ENCODE results near the gene CUBN. TPM values are rescaled to one million over a fixed set of nuclear protein-coding genes. Genes with fewer than 3 reads are reported as not detected.
A peak's percentile ranks its signal among the peaks of the same experiment; 100 is the strongest.

Gene CUBN
- total RNA-seq, 1 donor from 2014 or later: 0.30 TPM

- Mint-ChIP-seq H3K4me1 (ENCODE audit: low read depth) (peaks cover 22% of the 10 kb centered on the region), H3K4me3 (ENCODE audit: low read depth) (no peak overlapping the region), H3K27me3 (ENCODE audit: low read depth) (peaks cover 14% of the 10 kb centered on the region), H3K9me3 (peaks cover 25% of the 10 kb centered on the region), H3K36me3 (ENCODE audit: low read depth) (peaks cover 17% of the 10 kb centered on the region), H3K27ac (no peak overlapping the region)
- no peak for DNase-seq (ENCODE audit: low spot score)
- intact Hi-C loops (cut with micrococcal nuclease): no loop called here
These were observed 309.6 kb downstream of the CUBN start for GRCh38 chr10:16820018-16820417.

- Mint-ChIP-seq H3K4me1 (ENCODE audit: low read depth) (peaks cover 25% of the 10 kb centered on the region), H3K27ac (no peak overlapping the region), H3K36me3 (ENCODE audit: low read depth) (peaks cover 21% of the 10 kb centered on the region), H3K9me3 (peaks cover 25% of the 10 kb centered on the region), H3K4me3 (ENCODE audit: low read depth) (peak overlapping the region; percentile 24), H3K27me3 (ENCODE audit: low read depth) (peaks cover 10% of the 10 kb centered on the region)
- no peak for DNase-seq (ENCODE audit: low spot score)
- intact Hi-C loops (cut with micrococcal nuclease): loop anchor here (5.0 to 10.0 kb wide), 2 partner anchors 917 to 1835 kb away; partner anchors contain the start of genes ARL5B and NSUN6
These were observed 310.2 kb downstream of the CUBN start for GRCh38 chr10:16819436-16819835.

GRCh38 chr10:16819026-16819425, 310.6 kb downstream of the CUBN start:
- peak overlapping the region; percentile 24 for H3K4me3 Mint-ChIP-seq (ENCODE audit: low read depth)
- H3K27ac Mint-ChIP-seq: no peak overlapping the region
- DNase-seq (ENCODE audit: low spot score): no peak
- peaks cover 25% of the 10 kb centered on the region for H3K9me3 Mint-ChIP-seq
- peaks cover 21% of the 10 kb centered on the region for H3K36me3 Mint-ChIP-seq (ENCODE audit: low read depth)
- peaks cover 25% of the 10 kb centered on the region for H3K4me1 Mint-ChIP-seq (ENCODE audit: low read depth)
- peaks cover 10% of the 10 kb centered on the region for H3K27me3 Mint-ChIP-seq (ENCODE audit: low read depth)
- intact Hi-C loops (cut with micrococcal nuclease): loop anchor here (5.0 to 10.0 kb wide), 2 partner anchors 917 to 1836 kb away; partner anchors contain the start of genes ARL5B and NSUN6

- H3K27me3 Mint-ChIP-seq (ENCODE audit: low read depth): peaks cover 10% of the 10 kb centered on the region
These were observed 312.2 kb downstream of the CUBN start, which contains the start of gene RSU1 for GRCh38 chr10:16817125-16818019. Gene RSU1, minus strand, starts transcription at chr10:16817424. Its CDS starts 343 bp downstream, at chr10:16817081.

GRCh38 chr10:16816830-16817124, 312.8 kb downstream of the CUBN start:
- H3K27me3 Mint-ChIP-seq (ENCODE audit: low read depth): peaks cover 10% of the 10 kb centered on the region
- peaks cover 20% of the 10 kb centered on the region for H3K36me3 Mint-ChIP-seq (ENCODE audit: low read depth)
- DNase-seq (ENCODE audit: low spot score): no peak
- intact Hi-C loops (cut with micrococcal nuclease): loop anchor here (1.0 to 10.0 kb wide), 9 partner anchors 37 to 1838 kb away; partner anchors contain the start of genes ARL5B, MINDY3, NSUN6 and STAM
- H3K9me3 Mint-ChIP-seq: peaks cover 9% of the 10 kb centered on the region
- peak overlapping the region; percentile 79 for H3K27ac Mint-ChIP-seq
- H3K4me1 Mint-ChIP-seq (ENCODE audit: low read depth): peaks cover 29% of the 10 kb centered on the region
- peak overlapping the region; percentile 93 for H3K4me3 Mint-ChIP-seq (ENCODE audit: low read depth)

More at GRCh38 chr10:16817125-16818019, 312.2 kb downstream of the CUBN start, which contains the start of gene RSU1:
- Mint-ChIP-seq H3K9me3 (peaks cover 15% of the 10 kb centered on the region), H3K36me3 (ENCODE audit: low read depth) (peaks cover 23% of the 10 kb centered on the region), H3K4me1 (ENCODE audit: low read depth) (peaks cover 27% of the 10 kb centered on the region), H3K27ac (peak within 1 kb of the TSS; percentile 79), H3K4me3 (ENCODE audit: low read depth) (peak within 1 kb of the TSS; percentile 93)
- peak; percentile 100 for DNase-seq (ENCODE audit: low spot score)
- intact Hi-C loops (cut with micrococcal nuclease): loop anchor here (1.0 to 10.0 kb wide), 9 partner anchors 38 to 1837 kb away; partner anchors contain the start of genes ARL5B, MINDY3, NSUN6 and STAM

GRCh38 chr10:16816171-16816570, 313.4 kb downstream of the CUBN start:
- H3K9me3 Mint-ChIP-seq: peaks cover 5% of the 10 kb centered on the region
- intact Hi-C loops (cut with micrococcal nuclease): loop anchor here (5.0 to 10.0 kb wide), 2 partner anchors 914 to 1839 kb away; partner anchors contain the start of genes ARL5B and NSUN6

GRCh38 chr10:16814012-16814411, 315.6 kb downstream of the CUBN start:
- Mint-ChIP-seq H3K27me3 (ENCODE audit: low read depth) (no peaks in the 10 kb centered on the region), H3K9me3 (no peaks in the 10 kb centered on the region), H3K4me1 (ENCODE audit: low read depth) (peaks cover 31% of the 10 kb centered on the region), H3K4me3 (ENCODE audit: low read depth) (no peak overlapping the region), H3K27ac (no peak overlapping the region), H3K36me3 (ENCODE audit: low read depth) (peaks cover 21% of the 10 kb centered on the region)
- DNase-seq (ENCODE audit: low spot score): no peak
- intact Hi-C loops (cut with micrococcal nuclease): loop anchor here (10.0 kb wide), 1 partner anchor 1841 kb away; the partner anchor contains the start of genes ARL5B and NSUN6

More at GRCh38 chr10:16816171-16816570, 313.4 kb downstream of the CUBN start:
- DNase-seq (ENCODE audit: low spot score): no peak
- Mint-ChIP-seq H3K27me3 (ENCODE audit: low read depth) (peaks cover 10% of the 10 kb centered on the region), H3K4me1 (ENCODE audit: low read depth) (peaks cover 32% of the 10 kb centered on the region), H3K36me3 (ENCODE audit: low read depth) (peaks cover 21% of the 10 kb centered on the region), H3K4me3 (ENCODE audit: low read depth) (peak overlapping the region; percentile 93), H3K27ac (peak overlapping the region; percentile 32)

GRCh38 chr10:16812676-16813075, 316.9 kb downstream of the CUBN start:
- no peak for DNase-seq (ENCODE audit: low spot score)
- Mint-ChIP-seq H3K4me1 (ENCODE audit: low read depth) (peaks cover 26% of the 10 kb centered on the region), H3K27me3 (ENCODE audit: low read depth) (no peaks in the 10 kb centered on the region), H3K4me3 (ENCODE audit: low read depth) (no peak overlapping the region), H3K27ac (no peak overlapping the region), H3K9me3 (no peaks in the 10 kb centered on the region), H3K36me3 (ENCODE audit: low read depth) (peaks cover 21% of the 10 kb centered on the region)
- intact Hi-C loops (cut with micrococcal nuclease): loop anchor here (10.0 kb wide), 1 partner anchor 1842 kb away; the partner anchor contains the start of genes ARL5B and NSUN6

- intact Hi-C loops (cut with micrococcal nuclease): loop anchor here (10.0 kb wide), 1 partner anchor 1843 kb away; the partner anchor contains the start of genes ARL5B and NSUN6
These were observed 317.8 kb downstream of the CUBN start for GRCh38 chr10:16811765-16812164.

GRCh38 chr10:16811292-16811691, 318.3 kb downstream of the CUBN start:
- H3K36me3 Mint-ChIP-seq (ENCODE audit: low read depth): peaks cover 18% of the 10 kb centered on the region
- intact Hi-C loops (cut with micrococcal nuclease): loop anchor here (10.0 kb wide), 1 partner anchor 1844 kb away; the partner anchor contains the start of genes ARL5B and NSUN6
- H3K4me1 Mint-ChIP-seq (ENCODE audit: low read depth): peaks cover 22% of the 10 kb centered on the region
- no peak for DNase-seq (ENCODE audit: low spot score)
- H3K9me3 Mint-ChIP-seq: no peaks in the 10 kb centered on the region
- no peaks in the 10 kb centered on the region for H3K27me3 Mint-ChIP-seq (ENCODE audit: low read depth)
- H3K4me3 Mint-ChIP-seq (ENCODE audit: low read depth): no peak overlapping the region
- H3K27ac Mint-ChIP-seq: no peak overlapping the region

More at GRCh38 chr10:16811765-16812164, 317.8 kb downstream of the CUBN start:
- no peaks in the 10 kb centered on the region for H3K9me3 Mint-ChIP-seq
- H3K36me3 Mint-ChIP-seq (ENCODE audit: low read depth): peaks cover 18% of the 10 kb centered on the region
- no peak overlapping the region for H3K27ac Mint-ChIP-seq
- peaks cover 24% of the 10 kb centered on the region for H3K4me1 Mint-ChIP-seq (ENCODE audit: low read depth)
- H3K4me3 Mint-ChIP-seq (ENCODE audit: low read depth): no peak overlapping the region
- no peak for DNase-seq (ENCODE audit: low spot score)
- no peaks in the 10 kb centered on the region for H3K27me3 Mint-ChIP-seq (ENCODE audit: low read depth)

- Mint-ChIP-seq H3K27ac (no peak overlapping the region), H3K9me3 (no peaks in the 10 kb centered on the region), H3K27me3 (ENCODE audit: low read depth) (no peaks in the 10 kb centered on the region), H3K4me3 (ENCODE audit: low read depth) (no peak overlapping the region), H3K36me3 (ENCODE audit: low read depth) (peaks cover 12% of the 10 kb centered on the region), H3K4me1 (ENCODE audit: low read depth) (peaks cover 13% of the 10 kb centered on the region)
- intact Hi-C loops (cut with micrococcal nuclease): no loop called here
- DNase-seq (ENCODE audit: low spot score): no peak
These were observed 320.4 kb downstream of the CUBN start for GRCh38 chr10:16809074-16809718.

GRCh38 chr10:16804123-16804522, 325.5 kb downstream of the CUBN start:
- H3K4me3 Mint-ChIP-seq (ENCODE audit: low read depth): no peak overlapping the region
- intact Hi-C loops (cut with micrococcal nuclease): no loop called here
- H3K27me3 Mint-ChIP-seq (ENCODE audit: low read depth): no peaks in the 10 kb centered on the region
- no peak for DNase-seq (ENCODE audit: low spot score)
- H3K27ac Mint-ChIP-seq: no peak overlapping the region
- H3K36me3 Mint-ChIP-seq (ENCODE audit: low read depth): peaks cover 5% of the 10 kb centered on the region
- peaks cover 22% of the 10 kb centered on the region for H3K4me1 Mint-ChIP-seq (ENCODE audit: low read depth)
- H3K9me3 Mint-ChIP-seq: no peaks in the 10 kb centered on the region

All from activated T-helper 2 cell treated with anti-CD3 and anti-CD28 coated beads, Interferon-gamma antibody, Interleukin-2, Interleukin-4, amounts not matched to agents 10 μg/mL and 5 μg/mL and 100 μg/mL, durations not matched to agents 14 hours and 24 hours and 36 hours (primary cell).